Measurements from ENCODE around the gene MYO1G. TPM values are rescaled to one million over a fixed set of nuclear protein-coding genes. Genes with fewer than 3 reads are reported as not detected.
A peak's percentile ranks its signal among the peaks of the same experiment; 100 is the strongest.

The MYO1G gene
- total and polyA plus RNA-seq, 10 of the 15 experiments (the other 5 are each of a cell fraction or from before 2014, with no cell fraction given), result 1.8 to 232 (median 134) TPM

GRCh38 chr7:44994877-44995554, 16.2 kb upstream of the MYO1G start:
- WGBS (ENCODE audit: insufficient coverage, insufficient replicate concordance, low lambda C conversion rate, missing lambda C conversion rate), result 7% methylated on average over 5 of the region's 5 CpGs
- Histone ChIP-seq H2AFZ (ENCODE audit: control insufficient read depth, low read depth, low read length) (peak overlapping the region; percentile 11), H3K4me2 (ENCODE audit: control insufficient read depth, insufficient read depth) (peak overlapping the region; percentile 82), H3K36me3 (ENCODE audit: control insufficient read depth in 2 of 2, insufficient read depth in 2 of 2, low read length in 1 of 2) (no peaks in the 10 kb centered on the region), H3K9me3 (replicated peaks; ENCODE audit: control insufficient read depth, insufficient read depth, low read length) (no peaks in the 10 kb centered on the region), H3K27ac (ENCODE audit: control insufficient read depth, insufficient read depth) (peak overlapping the region; percentile 82), H4K20me1 (ENCODE audit: control insufficient read depth, insufficient read depth) (no peaks in the 10 kb centered on the region), H3K4me3 (peak overlapping the region; percentile 49; the same call in 1 of the 2 replicates), H3K4me1 (ENCODE audit: control insufficient read depth, insufficient read depth, low read length) (peaks cover 44% of the 10 kb centered on the region), H3K27me3 (replicated peaks in 1 of 2; ENCODE audit: control insufficient read depth in 2 of 2, insufficient read depth in 2 of 2, low read length in 1 of 2) (no peaks in the 10 kb centered on the region), H3K79me2 (ENCODE audit: control insufficient read depth, insufficient read depth, low read length) (peaks cover 4% of the 10 kb centered on the region), H3K9ac (ENCODE audit: control insufficient read depth, insufficient read depth, low read length) (peak overlapping the region; percentile 8; the same call in 1 of the 2 replicates)
- ATAC-seq (peak; percentile 34), DNase-seq (ENCODE audit: low read depth, low spot score) (no peak), FAIRE-seq (peak; percentile 70)
- intact Hi-C loops (cut with micrococcal nuclease; ENCODE audit: unreplicated experiment), result loop anchor here (2.0 kb wide), 1 partner anchor 16 kb away; the partner anchor contains the start of gene MYO1G
- POLR2A ChIA-PET, result interaction anchor here (0.9 to 10.5 kb wide), 7 partner anchors 10 to 29 kb away, joined by 3 to 280 read pairs (median 8); partner anchors contain the start of gene MYO1G
- no TSS peak for BruUV-seq (replicated peaks)
- RAD21 ChIA-PET (ENCODE audit: unreplicated experiment), result interaction anchor here (0.7 to 9.9 kb wide), 6 partner anchors 16 to 33 kb away, joined by 3 to 303 read pairs (median 4); partner anchors contain the start of gene MYO1G
- CTCF ChIA-PET, result interaction anchor here (1.2 to 4.7 kb wide), 3 partner anchors 12 to 138 kb away, joined by 3 to 52 read pairs (median 9); no protein-coding TSS in a partner anchor
- SMC1A ChIA-PET (ENCODE audit: uncharacterized antibody, unreplicated experiment), result interaction anchor here (0.5 to 10.5 kb wide), 9 partner anchors 12 to 141 kb away, joined by 3 to 303 read pairs (median 3); partner anchors contain the start of genes MYO1G and TBRG4
- in situ Hi-C loops (cut with MboI), result no loop called here
- TF ChIP-seq, protein P1, sequence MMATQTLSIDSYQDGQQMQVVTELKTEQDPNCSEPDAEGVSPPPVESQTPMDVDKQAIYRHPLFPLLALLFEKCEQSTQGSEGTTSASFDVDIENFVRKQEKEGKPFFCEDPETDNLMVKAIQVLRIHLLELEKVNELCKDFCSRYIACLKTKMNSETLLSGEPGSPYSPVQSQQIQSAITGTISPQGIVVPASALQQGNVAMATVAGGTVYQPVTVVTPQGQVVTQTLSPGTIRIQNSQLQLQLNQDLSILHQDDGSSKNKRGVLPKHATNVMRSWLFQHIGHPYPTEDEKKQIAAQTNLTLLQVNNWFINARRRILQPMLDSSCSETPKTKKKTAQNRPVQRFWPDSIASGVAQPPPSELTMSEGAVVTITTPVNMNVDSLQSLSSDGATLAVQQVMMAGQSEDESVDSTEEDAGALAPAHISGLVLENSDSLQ (IDR thresholded peaks at IDR 0.05), result peak; percentile 40
- TF ChIP-seq BCL11A (IDR thresholded peaks at IDR 0.05; ENCODE audit: low read depth, low read length), result peak; percentile 65; the same call in 1 of the 2 replicates
- TF ChIP-seq KAT2A (conservative IDR thresholded peaks at IDR 0.05; ENCODE audit: control insufficient read depth, low read depth, low read length), result no peak
- peak in 1 of 2 experiments; percentile 60; a peak in 1 of 4 replicates for TF ChIP-seq ETV6 (conservative IDR thresholded peaks at IDR 0.05 in 1 of 2, IDR thresholded peaks at IDR 0.05 in 1 of 2; ENCODE audit: borderline replicate concordance in 1 of 2, low read depth in 1 of 2)
- peak; percentile 40; the same call in 1 of the 2 replicates for TF ChIP-seq DPF2 (IDR thresholded peaks at IDR 0.05)
- no peak for TF ChIP-seq LARP7 (IDR thresholded peaks at IDR 0.05)
- TF ChIP-seq, protein P2, sequence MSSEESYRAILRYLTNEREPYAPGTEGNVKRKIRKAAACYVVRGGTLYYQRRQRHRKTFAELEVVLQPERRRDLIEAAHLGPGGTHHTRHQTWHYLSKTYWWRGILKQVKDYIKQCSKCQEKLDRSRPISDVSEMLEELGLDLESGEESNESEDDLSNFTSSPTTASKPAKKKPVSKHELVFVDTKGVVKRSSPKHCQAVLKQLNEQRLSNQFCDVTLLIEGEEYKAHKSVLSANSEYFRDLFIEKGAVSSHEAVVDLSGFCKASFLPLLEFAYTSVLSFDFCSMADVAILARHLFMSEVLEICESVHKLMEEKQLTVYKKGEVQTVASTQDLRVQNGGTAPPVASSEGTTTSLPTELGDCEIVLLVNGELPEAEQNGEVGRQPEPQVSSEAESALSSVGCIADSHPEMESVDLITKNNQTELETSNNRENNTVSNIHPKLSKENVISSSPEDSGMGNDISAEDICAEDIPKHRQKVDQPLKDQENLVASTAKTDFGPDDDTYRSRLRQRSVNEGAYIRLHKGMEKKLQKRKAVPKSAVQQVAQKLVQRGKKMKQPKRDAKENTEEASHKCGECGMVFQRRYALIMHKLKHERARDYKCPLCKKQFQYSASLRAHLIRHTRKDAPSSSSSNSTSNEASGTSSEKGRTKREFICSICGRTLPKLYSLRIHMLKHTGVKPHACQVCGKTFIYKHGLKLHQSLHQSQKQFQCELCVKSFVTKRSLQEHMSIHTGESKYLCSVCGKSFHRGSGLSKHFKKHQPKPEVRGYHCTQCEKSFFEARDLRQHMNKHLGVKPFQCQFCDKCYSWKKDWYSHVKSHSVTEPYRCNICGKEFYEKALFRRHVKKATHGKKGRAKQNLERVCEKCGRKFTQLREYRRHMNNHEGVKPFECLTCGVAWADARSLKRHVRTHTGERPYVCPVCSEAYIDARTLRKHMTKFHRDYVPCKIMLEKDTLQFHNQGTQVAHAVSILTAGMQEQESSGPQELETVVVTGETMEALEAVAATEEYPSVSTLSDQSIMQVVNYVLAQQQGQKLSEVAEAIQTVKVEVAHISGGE (CRISPR knock-in tag; IDR thresholded peaks at IDR 0.05), result no peak
- TF ChIP-seq HDGF (IDR thresholded peaks at IDR 0.05), result no peak
- 0 out of 2 replicates have a peak, but pooled peaks have one; percentile 25 for TF ChIP-seq EED (IDR thresholded peaks at IDR 0.05; ENCODE audit: low read depth)
- peak; percentile 63 for TF ChIP-seq MTA2 (IDR thresholded peaks at IDR 0.05; ENCODE audit: low read depth)
- TF ChIP-seq TBL1XR1 (IDR thresholded peaks at IDR 0.05; ENCODE audit: low read depth, low read length), result no peak
- no peak for TF ChIP-seq SRF (IDR thresholded peaks at IDR 0.05; ENCODE audit: low read depth in 2 of 2, low read length in 2 of 2)
- peak; percentile 84 for TF ChIP-seq SPI1 (IDR thresholded peaks at IDR 0.05; ENCODE audit: borderline replicate concordance, insufficient read depth, low read depth, low read length)

Data from GM12878 (cell line).